ENCODE data around the gene ACTN1. TPM values are rescaled to one million over a fixed set of nuclear protein-coding genes. Genes with fewer than 3 reads are reported as not detected.

ACTN1 gene
- total RNA-seq, 4 donors from 2014 or later = 103 to 254 (median 136) TPM

DNA sequence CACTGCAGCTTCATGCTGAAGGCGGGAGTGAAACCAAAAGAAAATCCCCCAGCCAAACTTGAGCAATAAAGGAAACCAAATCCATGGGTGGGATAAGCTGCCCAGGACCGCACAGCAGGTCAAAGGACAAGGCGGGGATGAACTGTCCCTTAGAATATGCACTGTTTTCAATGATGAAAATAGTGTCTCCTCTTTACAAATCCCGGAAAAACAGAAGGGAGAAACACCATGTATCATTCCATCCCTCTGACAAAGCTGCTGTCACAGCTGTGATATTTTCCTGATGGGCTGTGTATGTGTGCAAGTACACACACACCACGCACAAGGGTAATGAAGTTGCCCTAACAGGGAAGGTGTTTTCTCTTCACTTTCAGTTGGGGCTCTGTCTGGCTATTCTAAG lies 70.3 kb downstream of the ACTN1 start:
- ATAC-seq (ENCODE audit: low FRiP score) (no peak), DNase-seq (ENCODE audit: low spot score) (no peak)
- TF ChIP-seq, protein P1, sequence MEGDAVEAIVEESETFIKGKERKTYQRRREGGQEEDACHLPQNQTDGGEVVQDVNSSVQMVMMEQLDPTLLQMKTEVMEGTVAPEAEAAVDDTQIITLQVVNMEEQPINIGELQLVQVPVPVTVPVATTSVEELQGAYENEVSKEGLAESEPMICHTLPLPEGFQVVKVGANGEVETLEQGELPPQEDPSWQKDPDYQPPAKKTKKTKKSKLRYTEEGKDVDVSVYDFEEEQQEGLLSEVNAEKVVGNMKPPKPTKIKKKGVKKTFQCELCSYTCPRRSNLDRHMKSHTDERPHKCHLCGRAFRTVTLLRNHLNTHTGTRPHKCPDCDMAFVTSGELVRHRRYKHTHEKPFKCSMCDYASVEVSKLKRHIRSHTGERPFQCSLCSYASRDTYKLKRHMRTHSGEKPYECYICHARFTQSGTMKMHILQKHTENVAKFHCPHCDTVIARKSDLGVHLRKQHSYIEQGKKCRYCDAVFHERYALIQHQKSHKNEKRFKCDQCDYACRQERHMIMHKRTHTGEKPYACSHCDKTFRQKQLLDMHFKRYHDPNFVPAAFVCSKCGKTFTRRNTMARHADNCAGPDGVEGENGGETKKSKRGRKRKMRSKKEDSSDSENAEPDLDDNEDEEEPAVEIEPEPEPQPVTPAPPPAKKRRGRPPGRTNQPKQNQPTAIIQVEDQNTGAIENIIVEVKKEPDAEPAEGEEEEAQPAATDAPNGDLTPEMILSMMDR (IDR thresholded peaks at IDR 0.05) = no peak

DNA sequence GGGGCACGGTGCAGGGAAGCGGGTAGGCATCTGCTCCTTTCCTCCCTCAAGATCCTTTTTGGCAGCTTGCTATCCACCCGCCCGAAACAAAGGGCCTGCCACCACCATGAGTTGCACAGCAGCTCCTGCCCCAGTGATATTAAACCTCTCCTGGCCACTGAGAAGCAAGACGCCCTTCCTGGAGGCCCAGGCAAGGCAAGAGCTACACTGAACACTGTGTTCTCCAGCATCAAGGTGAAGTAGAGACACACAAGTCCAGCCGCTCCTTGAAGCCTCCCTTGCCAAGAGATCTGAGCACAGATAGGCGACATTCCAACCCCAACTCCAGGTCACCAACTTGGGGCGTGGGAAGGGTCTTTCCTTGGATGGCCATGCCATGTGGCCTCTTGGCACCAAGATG lies 70.9 kb downstream of the ACTN1 start:
- TF ChIP-seq, protein P1 (IDR thresholded peaks at IDR 0.05) = no peak
- DNase-seq (ENCODE audit: low spot score) = no peak
- ATAC-seq (ENCODE audit: low FRiP score) = no peak

DNA sequence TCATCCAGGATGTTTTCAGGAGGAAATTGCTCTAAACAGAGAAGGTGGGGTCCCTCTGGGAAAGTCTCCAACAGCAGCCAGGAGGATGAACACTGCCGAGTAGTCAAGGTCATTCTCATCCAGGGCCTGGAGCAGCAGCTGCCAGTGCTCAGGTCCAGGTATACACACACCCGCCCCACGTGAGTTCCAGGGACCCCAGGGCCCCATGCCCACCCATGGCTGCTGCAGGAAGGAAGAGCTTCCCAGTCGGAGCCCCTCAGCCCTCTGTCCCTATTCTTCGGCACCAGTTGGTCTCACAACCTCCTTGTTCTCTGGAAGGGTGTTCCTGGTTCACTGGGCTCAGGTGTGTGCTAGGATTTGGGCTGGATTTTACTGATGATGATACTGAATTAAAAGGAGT lies 72.7 kb downstream of the ACTN1 start:
- DNase-seq (ENCODE audit: low spot score) (no peak), ATAC-seq (ENCODE audit: low FRiP score) (no peak)
- TF ChIP-seq, protein P1 (IDR thresholded peaks at IDR 0.05) = no peak

DNA sequence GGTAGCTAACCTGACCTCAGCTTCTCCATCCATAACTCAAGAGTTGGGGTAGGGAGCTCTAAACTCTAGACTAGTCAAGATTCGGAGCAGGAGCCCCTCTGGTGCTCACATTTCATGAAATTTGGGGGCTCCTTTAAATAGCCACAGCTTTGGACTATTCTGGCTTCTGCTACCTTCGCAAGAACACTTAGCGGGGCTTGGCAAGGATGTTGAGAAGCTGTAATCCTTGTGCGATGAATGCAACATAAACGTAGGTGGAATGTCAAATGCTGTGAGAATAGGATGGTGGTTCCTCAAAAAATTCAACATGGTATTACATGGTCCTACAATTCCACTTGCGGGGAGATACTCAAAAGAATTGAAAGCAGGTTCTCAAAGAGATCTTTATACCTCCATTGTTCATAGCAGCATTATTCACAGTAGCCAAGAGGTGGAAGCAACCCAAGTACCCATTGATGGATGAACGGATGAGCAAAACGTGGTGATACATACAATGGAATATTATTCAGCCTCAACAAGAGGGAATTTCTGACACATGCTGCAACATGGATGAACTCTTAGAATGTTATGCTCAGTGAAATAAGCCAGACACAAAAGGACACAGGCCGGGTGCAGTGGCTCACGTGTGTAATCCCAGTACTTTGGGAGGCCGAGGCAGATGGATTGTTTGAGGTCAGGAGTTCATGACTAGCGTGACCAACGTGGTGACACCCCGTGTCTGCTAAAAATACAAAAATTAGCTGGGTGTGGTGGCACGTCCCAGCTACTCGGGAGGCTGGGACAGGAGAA lies 73.8 kb downstream of the ACTN1 start:
- DNase-seq (ENCODE audit: low spot score) (no peak), ATAC-seq (ENCODE audit: low FRiP score) (no peak)
- TF ChIP-seq, protein P1 (IDR thresholded peaks at IDR 0.05) = no peak

DNA sequence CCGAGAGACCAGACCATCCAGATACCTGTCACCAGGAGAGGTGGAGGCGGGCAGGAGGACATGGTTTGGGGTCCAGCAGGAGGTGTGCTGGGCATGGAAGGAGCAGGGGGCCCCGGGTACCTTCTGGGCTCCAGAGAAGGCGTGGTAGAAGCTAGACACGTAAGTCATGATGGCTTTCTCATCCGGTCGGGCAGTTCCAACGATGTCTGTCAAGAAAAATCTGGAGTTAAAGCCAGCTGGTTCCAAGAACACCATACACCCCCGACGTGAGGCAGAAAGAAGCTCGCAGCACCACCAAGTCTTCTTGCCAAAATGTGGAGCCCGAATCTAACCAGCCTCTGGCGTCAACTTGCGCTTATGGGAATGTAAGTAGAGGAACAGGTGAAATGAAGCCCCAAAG lies 76.7 kb downstream of the ACTN1 start:
- no peak for ATAC-seq (ENCODE audit: low FRiP score)
- no peak for DNase-seq (ENCODE audit: low spot score)
- TF ChIP-seq, protein P1 (IDR thresholded peaks at IDR 0.05) = no peak

- TF ChIP-seq, protein P1 (IDR thresholded peaks at IDR 0.05) = no peak
- DNase-seq (ENCODE audit: low spot score) (no peak), ATAC-seq (ENCODE audit: low FRiP score) (no peak)
These were observed 80.0 kb downstream of the ACTN1 start for GRCh38 chr14:68899033-68899603.
